Keratinocyte (primary cell): Measurements from ENCODE around the gene ETV4. TPM values are rescaled to one million over a fixed set of nuclear protein-coding genes. Genes with fewer than 3 reads are reported as not detected.

ENCODE experiments used
- DNase-seq: peaks from one replicate; pipeline ENCODE4 v3.0.0-alpha.2; 2011; ENCODE audit warnings: low read depth, missing footprints, low spot score
- FAIRE-seq: peaks from 2 replicates; lab custom pipeline; 2011; peaks lifted over from hg19 to GRCh38; lab: Jason Lieb, UNC
- H2AFZ ChIP-seq: 2 replicates; pipeline ENCODE4 v1.6.0; 2012; ENCODE audit warnings: low read length, control low read depth, inconsistent platforms; ENCODE audit not compliant: control insufficient read depth
- H3K27ac ChIP-seq: 2 replicates; pipeline ENCODE4 v1.5.1; 2011; ENCODE audit warnings: low read length; ENCODE audit not compliant: control insufficient read depth, insufficient read depth
- H3K27me3 ChIP-seq: 3 replicates; pipeline ENCODE4 v1.6.0; 2011; ENCODE audit warnings: low read length; ENCODE audit not compliant: control insufficient read depth, insufficient read depth; ENCODE audit errors: extremely low read depth
- H3K36me3 ChIP-seq, 2 experiments: 2 replicates in 1 of 2; 3 replicates in 1 of 2; pipeline ENCODE4 v1.5.1; 2011; ENCODE audit warnings: low read length in 2 of 2, mild to moderate bottlenecking in 1 of 2; ENCODE audit not compliant: control insufficient read depth in 2 of 2, insufficient read depth in 2 of 2; ENCODE audit errors: extremely low read depth in 1 of 2
- H3K4me1 ChIP-seq: 3 replicates; pipeline ENCODE4 v1.5.1; 2011; ENCODE audit warnings: low read length; ENCODE audit not compliant: control insufficient read depth, insufficient read depth; ENCODE audit errors: extremely low read depth
- H3K4me2 ChIP-seq: 3 replicates; pipeline ENCODE4 v1.6.0; 2011; ENCODE audit warnings: low read depth, low read length; ENCODE audit not compliant: control insufficient read depth, insufficient read depth; ENCODE audit errors: extremely low read depth
- H3K4me3 ChIP-seq, 3 experiments: fragments of 200-600 bp in 1 of 3; sonication (generic) in 1 of 3; 2 replicates in 2 of 3; 3 replicates in 1 of 3; pipeline ENCODE4 v1.5.1; 2011 to 2016; ENCODE audit warnings: low read length in 3 of 3, mild to moderate bottlenecking in 3 of 3, control low read depth in 2 of 3, inconsistent platforms in 1 of 3, low read depth in 1 of 3, mixed read lengths in 1 of 3, mixed run types in 1 of 3, moderate library complexity in 1 of 3; ENCODE audit not compliant: control insufficient read depth in 2 of 3, insufficient read depth in 2 of 3; ENCODE audit errors: extremely low read depth in 1 of 3
- H3K79me2 ChIP-seq: 2 replicates; pipeline ENCODE4 v1.6.0; 2012; ENCODE audit warnings: low read length; ENCODE audit not compliant: control insufficient read depth, insufficient read depth
- H3K9ac ChIP-seq: 3 replicates; pipeline ENCODE4 v1.6.0; 2011; ENCODE audit warnings: low read length; ENCODE audit not compliant: control insufficient read depth, insufficient read depth; ENCODE audit errors: extremely low read depth
- H3K9me1 ChIP-seq: 3 replicates; pipeline ENCODE4 v1.6.0; 2011; ENCODE audit warnings: low read length; ENCODE audit not compliant: control insufficient read depth, insufficient read depth; ENCODE audit errors: extremely low read depth
- H3K9me3 ChIP-seq: 2 replicates; pipeline ENCODE4 v1.5.1; 2012; ENCODE audit warnings: low read depth, low read length; ENCODE audit not compliant: control insufficient read depth
- H4K20me1 ChIP-seq: 3 replicates; pipeline ENCODE4 v1.6.0; 2011; ENCODE audit warnings: low read length; ENCODE audit not compliant: control insufficient read depth, insufficient read depth; ENCODE audit errors: extremely low read depth
- EZH2 ChIP-seq: IDR thresholded peaks from one replicate; pipeline ENCODE4 v1.6.1; 2012; ENCODE audit warnings: inconsistent platforms, mild to moderate bottlenecking, low read length, moderate library complexity
- dilution Hi-C: fragments of 300-500 bp; cut with MboI; formaldehyde crosslinking; loops from one replicate; pipeline ENCODE4 v1.7.0; 2020; ENCODE audit warnings: low sequenced_read_pairs; ENCODE audit not compliant: extremely low pct_ligation_motif_present
- polyA plus RNA-seq, 5 experiments: library from polyadenylated mRNA; depleted of rRNA in 3 of 5; stranded (reverse) in 3 of 5; stranded (forward) in 1 of 5; unstranded in 1 of 5; fragments of >200 nt; gene quantifications; 1 replicate in 1 of 5; 2 replicates in 3 of 5; 3 replicates in 1 of 5; pipeline versions ENCODE4 v1.2.1 to v1.2.3, GENCODE V29; 2011 to 2012; ENCODE audit warnings: missing spikeins in 2 of 5, low read depth in 1 of 5, low replicate concordance in 1 of 5
- TF ChIP-seq, protein P1 (sequence below), 3 experiments: IDR thresholded peaks in 1 of 3; conservative IDR thresholded peaks in 1 of 3; optimal IDR thresholded peaks in 1 of 3; 2 replicates in 2 of 3; 3 replicates in 1 of 3; pipeline versions ENCODE3 to v1.5.1; 2011; ENCODE audit warnings: low read length in 3 of 3, mild to moderate bottlenecking in 3 of 3, moderate library complexity in 2 of 3, control low read depth in 1 of 3, inconsistent platforms in 1 of 3; ENCODE audit not compliant: insufficient read depth in 2 of 3; ENCODE audit errors: extremely low read depth in 1 of 3

Gene ETV4
- polyA plus RNA-seq, 1 donor (not counting 4 experiments of a cell fraction or from before 2014, with no cell fraction given), result 33.6 TPM

- Histone ChIP-seq H3K27ac (no peak overlapping the region), H3K27me3 (no peaks in the 10 kb centered on the region), H3K4me2 (no peak overlapping the region), H4K20me1 (no peaks in the 10 kb centered on the region), H3K9me1 (peaks cover 2% of the 10 kb centered on the region), H3K4me3 (no peak overlapping the region), H3K9ac (no peak overlapping the region), H3K36me3 (no peaks in the 10 kb centered on the region), H3K4me1 (peaks cover 35% of the 10 kb centered on the region), H3K9me3 (no peaks in the 10 kb centered on the region), H3K79me2 (no peaks in the 10 kb centered on the region), H2AFZ (no peak overlapping the region)
- no peak for TF ChIP-seq EZH2
- TF ChIP-seq, protein P1, sequence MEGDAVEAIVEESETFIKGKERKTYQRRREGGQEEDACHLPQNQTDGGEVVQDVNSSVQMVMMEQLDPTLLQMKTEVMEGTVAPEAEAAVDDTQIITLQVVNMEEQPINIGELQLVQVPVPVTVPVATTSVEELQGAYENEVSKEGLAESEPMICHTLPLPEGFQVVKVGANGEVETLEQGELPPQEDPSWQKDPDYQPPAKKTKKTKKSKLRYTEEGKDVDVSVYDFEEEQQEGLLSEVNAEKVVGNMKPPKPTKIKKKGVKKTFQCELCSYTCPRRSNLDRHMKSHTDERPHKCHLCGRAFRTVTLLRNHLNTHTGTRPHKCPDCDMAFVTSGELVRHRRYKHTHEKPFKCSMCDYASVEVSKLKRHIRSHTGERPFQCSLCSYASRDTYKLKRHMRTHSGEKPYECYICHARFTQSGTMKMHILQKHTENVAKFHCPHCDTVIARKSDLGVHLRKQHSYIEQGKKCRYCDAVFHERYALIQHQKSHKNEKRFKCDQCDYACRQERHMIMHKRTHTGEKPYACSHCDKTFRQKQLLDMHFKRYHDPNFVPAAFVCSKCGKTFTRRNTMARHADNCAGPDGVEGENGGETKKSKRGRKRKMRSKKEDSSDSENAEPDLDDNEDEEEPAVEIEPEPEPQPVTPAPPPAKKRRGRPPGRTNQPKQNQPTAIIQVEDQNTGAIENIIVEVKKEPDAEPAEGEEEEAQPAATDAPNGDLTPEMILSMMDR (optimal IDR thresholded peaks at IDR 0.05 in 1 of 3, IDR thresholded peaks at IDR 0.05 in 1 of 3, conservative IDR thresholded peaks at IDR 0.05 in 1 of 3; ENCODE audit: extremely low read depth in 1 of 3, insufficient read depth in 2 of 3, low read length in 3 of 3), result no peak
- no peak for FAIRE-seq
- DNase-seq, result no peak
- dilution Hi-C loops, result no loop called here
Observed at GRCh38 chr17:43573579-43574321, 27.6 kb upstream of the ETV4 start.

GRCh38 chr17:43572368-43572980, 26.3 kb upstream of the ETV4 start:
- TF ChIP-seq, protein P1 (optimal IDR thresholded peaks at IDR 0.05 in 1 of 3, IDR thresholded peaks at IDR 0.05 in 1 of 3, conservative IDR thresholded peaks at IDR 0.05 in 1 of 3; ENCODE audit: extremely low read depth in 1 of 3, insufficient read depth in 2 of 3, low read length in 3 of 3), result no peak
- no peak for TF ChIP-seq EZH2
- dilution Hi-C loops, result no loop called here
- H3K79me2 ChIP-seq, result no peaks in the 10 kb centered on the region
- peaks cover 28% of the 10 kb centered on the region for H3K4me1 ChIP-seq
- no peaks in the 10 kb centered on the region for H3K9me3 ChIP-seq
- no peak overlapping the region for H3K9ac ChIP-seq
- no peaks in the 10 kb centered on the region for H3K27me3 ChIP-seq
- no peak overlapping the region for H2AFZ ChIP-seq
- H3K27ac ChIP-seq, result no peak overlapping the region
- peaks cover 2% of the 10 kb centered on the region for H3K9me1 ChIP-seq
- H3K4me3 ChIP-seq, result no peak overlapping the region
- no peaks in the 10 kb centered on the region for H4K20me1 ChIP-seq
- FAIRE-seq, result peak; percentile 49
- no peak for DNase-seq
- no peak overlapping the region for H3K4me2 ChIP-seq
- no peaks in the 10 kb centered on the region for H3K36me3 ChIP-seq
